OCI-LY1 (cell line): ENCODE measurements around the gene DCAF12L1.

Source experiments
- H2AFZ ChIP-seq: fragments of 200-600 bp; sonication (generic), shearing (Covaris generic); 2 replicates; pipeline ENCODE4 v1.6.0; 2014; ENCODE audit warnings: antibody characterized with exemption, mild to moderate bottlenecking, low read length
- H3F3A ChIP-seq: fragments of 200-600 bp; sonication (generic), shearing (Covaris generic); 2 replicates; pipeline ENCODE4 v1.6.0; 2014; ENCODE audit warnings: mild to moderate bottlenecking, antibody characterized with exemption, low read length, moderate library complexity; ENCODE audit not compliant: insufficient read depth
- H3K27ac ChIP-seq: fragments of 200-600 bp; sonication (generic); 2 replicates; pipeline ENCODE4 v1.5.1; 2014; ENCODE audit warnings: low read length, mixed run types, mild to moderate bottlenecking, low read depth; ENCODE audit not compliant: poor library complexity, severe bottlenecking
- H3K27me3 ChIP-seq: fragments of 200-600 bp; sonication (generic); 2 replicates; pipeline ENCODE4 v1.6.0; 2014; ENCODE audit warnings: antibody characterized with exemption, mild to moderate bottlenecking, low read length, moderate library complexity; ENCODE audit not compliant: insufficient read depth
- H3K36me3 ChIP-seq: fragments of 200-600 bp; sonication (generic); 2 replicates; pipeline ENCODE4 v1.6.1; 2014; ENCODE audit warnings: mild to moderate bottlenecking, antibody characterized with exemption, low read length, moderate library complexity, mixed read lengths; ENCODE audit not compliant: insufficient read depth
- H3K4me1 ChIP-seq: fragments of 200-600 bp; sonication (generic); 2 replicates; pipeline ENCODE4 v1.5.1; 2014; ENCODE audit warnings: mild to moderate bottlenecking, low read length, moderate library complexity; ENCODE audit not compliant: insufficient read depth, severe bottlenecking
- H3K4me2 ChIP-seq: fragments of 200-600 bp; sonication (generic), shearing (Covaris generic); 2 replicates; pipeline ENCODE4 v1.6.1; 2014; ENCODE audit warnings: low read length
- H3K4me3 ChIP-seq: fragments of 200-600 bp; sonication (generic); 2 replicates; pipeline ENCODE4 v1.5.1; 2014; ENCODE audit warnings: low read length, low read depth, mild to moderate bottlenecking, mixed read lengths; ENCODE audit not compliant: poor library complexity, severe bottlenecking
- H3K79me2 ChIP-seq: fragments of 200-600 bp; shearing (Covaris generic); 2 replicates; pipeline ENCODE4 v1.6.1; 2016; ENCODE audit warnings: mixed run types, low read length, mixed read lengths; ENCODE audit not compliant: insufficient read depth
- H3K9ac ChIP-seq: fragments of 200-600 bp; sonication (generic), shearing (Covaris generic); 2 replicates; pipeline ENCODE4 v1.6.1; 2014; ENCODE audit warnings: mild to moderate bottlenecking, low read length, mixed read lengths
- H3K9me2 ChIP-seq: fragments of 200-600 bp; sonication (generic), shearing (Covaris generic); 2 replicates; pipeline ENCODE4 v1.6.1; 2014; ENCODE audit warnings: low read depth, mild to moderate bottlenecking, low read length, mixed read lengths
- H3K9me3 ChIP-seq: fragments of 200-600 bp; shearing (Covaris generic); 2 replicates; pipeline ENCODE4 v1.6.1; 2014; ENCODE audit warnings: low read length, mixed read lengths
- H4K20me1 ChIP-seq: fragments of 200-600 bp; sonication (generic), shearing (Covaris generic); 2 replicates; pipeline ENCODE4 v1.6.0; 2016; ENCODE audit warnings: mild to moderate bottlenecking, low read length; ENCODE audit not compliant: insufficient read depth
- CTCF ChIP-seq: fragments of 200-600 bp; sonication (generic), shearing (Covaris generic); IDR thresholded peaks from 2 replicates; pipeline ENCODE4 v1.5.1; 2017; ENCODE audit warnings: mild to moderate bottlenecking, antibody characterized with exemption, low read length, moderate library complexity, mixed read lengths
- EZH2 ChIP-seq: fragments of 200-600 bp; sonication (generic), shearing (Covaris generic); IDR thresholded peaks from 2 replicates; pipeline ENCODE4 v1.8.0; 2017; ENCODE audit warnings: borderline replicate concordance, mixed run types, mild to moderate bottlenecking, antibody characterized with exemption, low read length, moderate library complexity, mixed read lengths

DCAF12L1 gene

GRCh38 chrX:126552313-126553022 lies at the start of gene DCAF12L1:
Gene DCAF12L1, minus strand, starts transcription at chrX:126552814. Its CDS starts 206 bp downstream, at chrX:126552608.
- no peaks in the 10 kb centered on the region for H4K20me1 ChIP-seq
- no peaks in the 10 kb centered on the region for H3K36me3 ChIP-seq
- no peak within 1 kb of the TSS for H3K9ac ChIP-seq
- no peaks in the 10 kb centered on the region for H3K4me1 ChIP-seq
- H3K9me3 ChIP-seq, result no peaks in the 10 kb centered on the region
- no peak within 1 kb of the TSS for H3K4me3 ChIP-seq
- H3K27me3 ChIP-seq, result no peaks in the 10 kb centered on the region
- TF ChIP-seq EZH2 (no peak), CTCF (no peak)
- no peak within 1 kb of the TSS for H3K4me2 ChIP-seq
- H3K9me2 ChIP-seq, result no peaks in the 10 kb centered on the region
- H3F3A ChIP-seq, result no peaks in the 10 kb centered on the region
- H3K27ac ChIP-seq, result no peak within 1 kb of the TSS
- H3K79me2 ChIP-seq, result no peaks in the 10 kb centered on the region
- H2AFZ ChIP-seq, result no peak within 1 kb of the TSS

- no peaks in the 10 kb centered on the region for H3K4me1 ChIP-seq
- no peak overlapping the region for H3K9ac ChIP-seq
- H3K27ac ChIP-seq, result no peak overlapping the region
- no peaks in the 10 kb centered on the region for H4K20me1 ChIP-seq
- H3K79me2 ChIP-seq, result no peaks in the 10 kb centered on the region
- H3K4me2 ChIP-seq, result no peak overlapping the region
- no peaks in the 10 kb centered on the region for H3K27me3 ChIP-seq
- H3K36me3 ChIP-seq, result no peaks in the 10 kb centered on the region
- no peaks in the 10 kb centered on the region for H3K9me2 ChIP-seq
- TF ChIP-seq CTCF (no peak), EZH2 (no peak)
- H3F3A ChIP-seq, result no peaks in the 10 kb centered on the region
- no peaks in the 10 kb centered on the region for H3K9me3 ChIP-seq
- no peak overlapping the region for H2AFZ ChIP-seq
- H3K4me3 ChIP-seq, result no peak overlapping the region
Measured at GRCh38 chrX:126580877-126581276, 28.3 kb upstream of the DCAF12L1 start.

- no peak overlapping the region for H3K4me3 ChIP-seq
- no peaks in the 10 kb centered on the region for H3K36me3 ChIP-seq
- H3K9ac ChIP-seq, result no peak overlapping the region
- H3K27me3 ChIP-seq, result no peaks in the 10 kb centered on the region
- no peaks in the 10 kb centered on the region for H3K9me3 ChIP-seq
- no peaks in the 10 kb centered on the region for H3F3A ChIP-seq
- no peak overlapping the region for H3K4me2 ChIP-seq
- no peaks in the 10 kb centered on the region for H3K4me1 ChIP-seq
- H3K9me2 ChIP-seq, result no peaks in the 10 kb centered on the region
- H2AFZ ChIP-seq, result no peak overlapping the region
- no peak overlapping the region for H3K27ac ChIP-seq
- TF ChIP-seq EZH2 (no peak), CTCF (no peak)
- no peaks in the 10 kb centered on the region for H4K20me1 ChIP-seq
- no peaks in the 10 kb centered on the region for H3K79me2 ChIP-seq
Measured at GRCh38 chrX:126575911-126576310, 23.3 kb upstream of the DCAF12L1 start.
